Dermis microvascular lymphatic vessel endothelial cell (primary cell): ENCODE measurements around the gene CCR9. TPM values are rescaled to one million over a fixed set of nuclear protein-coding genes. Genes with fewer than 3 reads are reported as not detected.

Experiments used
- DNase-seq, 2 donors: peaks; one replicate each; pipeline versions ENCODE4 v3.0.0 to v3.0.0-alpha.2; 2010; ENCODE audit warnings: low read depth in 2 of 2
- total RNA-seq: library from RNA; depleted of rRNA; stranded (reverse); fragments of >200 nt; gene quantifications from 2 replicates; pipeline ENCODE4 v1.2.1, GENCODE V29; 2014

Gene CCR9
- total RNA-seq, 1 donor from 2014 or later = not detected

- no peak for DNase-seq
Measured at GRCh38 chr3:45952456-45952855, 66.1 kb downstream of the CCR9 start.

Other genes starting within 250 kb of the CCR9 start
- gene SACM1L, start 197.1 kb upstream of the CCR9 start, total RNA-seq = 27.3 and 31.5 TPM in 2 replicates
- not detected in 2 replicates for gene SLC6A20, start 90.0 kb upstream of the CCR9 start, total RNA-seq
- gene LZTFL1, start 44.4 kb upstream of the CCR9 start, total RNA-seq = 6.0 and 8.6 TPM in 2 replicates
- not detected in 2 replicates for gene CXCR6, start 56.9 kb downstream of the CCR9 start, total RNA-seq
- 8.3 and 14.4 TPM in 2 replicates for gene FYCO1, start 109.3 kb downstream of the CCR9 start, total RNA-seq
- gene XCR1, start 140.9 kb downstream of the CCR9 start, total RNA-seq = not detected in 2 replicates